ENCODE results near the gene DEGS1.

DEGS1 gene

GRCh38 chr1:224182866-224183590, at the start of gene DEGS1:
TSS of gene DEGS1 (plus strand) at chr1:224183240. CDS start at chr1:224183337, 97 bp downstream.
- peak; percentile 85 for TF ChIP-seq POLR2A (IDR thresholded peaks at IDR 0.05; ENCODE audit: low read depth, low read length)
- FAIRE-seq (no peak), DNase-seq (ENCODE audit: insufficient read length, low spot score) (peak; percentile 90)

GRCh38 chr1:224133741-224134299, 49.2 kb upstream of the DEGS1 start:
- FAIRE-seq (no peak), DNase-seq (ENCODE audit: insufficient read length, low spot score) (no peak)
- no peak for TF ChIP-seq POLR2A (IDR thresholded peaks at IDR 0.05; ENCODE audit: low read depth, low read length)

GRCh38 chr1:224137518-224137917, 45.5 kb upstream of the DEGS1 start:
- no peak for FAIRE-seq
- no peak for DNase-seq (ENCODE audit: insufficient read length, low spot score)
- no peak for TF ChIP-seq POLR2A (IDR thresholded peaks at IDR 0.05; ENCODE audit: low read depth, low read length)

GRCh38 chr1:224138198-224138597, 44.8 kb upstream of the DEGS1 start:
- no peak for FAIRE-seq
- TF ChIP-seq POLR2A (IDR thresholded peaks at IDR 0.05; ENCODE audit: low read depth, low read length) = no peak

GRCh38 chr1:224141693-224142092, 41.3 kb upstream of the DEGS1 start:
- no peak for TF ChIP-seq POLR2A (IDR thresholded peaks at IDR 0.05; ENCODE audit: low read depth, low read length)
- DNase-seq (ENCODE audit: insufficient read length, low spot score) (no peak), FAIRE-seq (no peak)

More at GRCh38 chr1:224138198-224138597, 44.8 kb upstream of the DEGS1 start:
- no peak for DNase-seq (ENCODE audit: insufficient read length, low spot score)

- DNase-seq (ENCODE audit: insufficient read length, low spot score) (no peak), FAIRE-seq (no peak)
- TF ChIP-seq POLR2A (IDR thresholded peaks at IDR 0.05; ENCODE audit: low read depth, low read length) = no peak
These were observed 33.3 kb upstream of the DEGS1 start for GRCh38 chr1:224149709-224150108.

GRCh38 chr1:224151117-224151516, 31.9 kb upstream of the DEGS1 start:
- no peak for TF ChIP-seq POLR2A (IDR thresholded peaks at IDR 0.05; ENCODE audit: low read depth, low read length)
- no peak for DNase-seq (ENCODE audit: insufficient read length, low spot score)
- no peak for FAIRE-seq

GRCh38 chr1:224157316-224157715, 25.7 kb upstream of the DEGS1 start:
- no peak for TF ChIP-seq POLR2A (IDR thresholded peaks at IDR 0.05; ENCODE audit: low read depth, low read length)
- FAIRE-seq (no peak), DNase-seq (ENCODE audit: insufficient read length, low spot score) (no peak)

GRCh38 chr1:224159541-224159940, 23.5 kb upstream of the DEGS1 start:
- FAIRE-seq (no peak), DNase-seq (ENCODE audit: insufficient read length, low spot score) (no peak)
- no peak for TF ChIP-seq POLR2A (IDR thresholded peaks at IDR 0.05; ENCODE audit: low read depth, low read length)

- FAIRE-seq (no peak), DNase-seq (ENCODE audit: insufficient read length, low spot score) (no peak)
- TF ChIP-seq POLR2A (IDR thresholded peaks at IDR 0.05; ENCODE audit: low read depth, low read length) = no peak
These were observed 22.8 kb upstream of the DEGS1 start for GRCh38 chr1:224160171-224160682.

GRCh38 chr1:224162768-224163167, 20.3 kb upstream of the DEGS1 start:
- no peak for DNase-seq (ENCODE audit: insufficient read length, low spot score)
- FAIRE-seq = no peak
- TF ChIP-seq POLR2A (IDR thresholded peaks at IDR 0.05; ENCODE audit: low read depth, low read length) = no peak

GRCh38 chr1:224163311-224163710, 19.7 kb upstream of the DEGS1 start:
- no peak for TF ChIP-seq POLR2A (IDR thresholded peaks at IDR 0.05; ENCODE audit: low read depth, low read length)
- no peak for FAIRE-seq
- DNase-seq (ENCODE audit: insufficient read length, low spot score) = no peak

GRCh38 chr1:224168859-224169380, 14.1 kb upstream of the DEGS1 start:
- TF ChIP-seq POLR2A (IDR thresholded peaks at IDR 0.05; ENCODE audit: low read depth, low read length) = no peak
- DNase-seq (ENCODE audit: insufficient read length, low spot score) (peak; percentile 52), FAIRE-seq (peak; percentile 69)

GRCh38 chr1:224169718-224170270, 13.2 kb upstream of the DEGS1 start:
- DNase-seq (ENCODE audit: insufficient read length, low spot score) (no peak), FAIRE-seq (no peak)
- no peak for TF ChIP-seq POLR2A (IDR thresholded peaks at IDR 0.05; ENCODE audit: low read depth, low read length)

All from H54 (cell line).